ENCODE data around the gene TPST1.
"Not testable (repeated sequence)": the region's sequence is repeated elsewhere in the genome, so short reads cannot be mapped to it uniquely, and the experiment has no call there.

Gene TPST1

DNA sequence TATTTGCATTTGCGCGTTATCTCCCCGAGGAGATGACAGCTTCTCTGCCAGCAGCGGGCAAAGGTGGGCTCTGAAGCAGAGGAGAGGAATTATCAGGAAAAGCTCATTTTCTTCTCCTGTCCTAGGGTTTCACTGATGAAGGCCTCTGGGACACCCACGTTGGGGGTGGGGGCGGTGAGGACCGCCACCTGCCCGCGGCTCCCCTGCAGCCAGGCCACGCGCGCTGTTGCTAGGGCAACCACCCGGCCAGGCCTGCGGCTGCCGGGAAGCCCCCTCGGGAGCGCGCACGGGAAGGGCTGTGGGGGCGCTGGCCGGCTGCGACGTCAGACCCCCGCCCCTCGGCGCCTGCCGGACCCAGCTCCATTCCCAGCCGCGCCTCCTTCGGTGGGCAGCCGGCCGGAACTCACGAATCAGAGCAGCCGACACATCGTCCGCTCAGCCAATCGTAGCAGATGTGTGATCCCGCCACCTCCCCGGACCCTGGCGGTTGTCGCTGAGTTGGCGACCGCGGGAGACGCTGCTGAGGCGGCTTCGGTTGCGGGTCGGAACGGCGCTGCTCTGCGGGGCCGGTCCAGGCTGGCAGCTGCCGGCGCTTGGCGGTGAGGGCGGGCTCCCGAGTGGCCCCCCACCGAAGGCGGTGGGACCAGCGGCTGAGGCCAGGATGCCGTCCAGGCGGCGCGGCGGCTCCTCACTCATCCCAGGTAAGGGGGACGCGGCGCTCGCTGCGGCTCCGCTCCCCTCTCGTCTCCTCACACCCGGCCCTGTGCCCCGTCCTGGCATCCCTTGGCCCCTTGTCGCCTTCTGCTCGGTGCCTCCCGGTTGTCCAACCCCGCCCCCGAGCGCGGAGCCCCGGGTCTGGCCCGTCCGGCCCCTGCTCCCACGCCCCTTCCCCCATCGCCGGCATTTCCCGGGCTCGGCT is at the start of gene TPST1:
Gene TPST1 (plus strand): TSS at position 513 of the 919 bp plus-strand sequence. CDS start 35,092 bp downstream, outside the sequence.
- DNase-seq (ENCODE audit: low read depth): peak; percentile 70

DNA sequence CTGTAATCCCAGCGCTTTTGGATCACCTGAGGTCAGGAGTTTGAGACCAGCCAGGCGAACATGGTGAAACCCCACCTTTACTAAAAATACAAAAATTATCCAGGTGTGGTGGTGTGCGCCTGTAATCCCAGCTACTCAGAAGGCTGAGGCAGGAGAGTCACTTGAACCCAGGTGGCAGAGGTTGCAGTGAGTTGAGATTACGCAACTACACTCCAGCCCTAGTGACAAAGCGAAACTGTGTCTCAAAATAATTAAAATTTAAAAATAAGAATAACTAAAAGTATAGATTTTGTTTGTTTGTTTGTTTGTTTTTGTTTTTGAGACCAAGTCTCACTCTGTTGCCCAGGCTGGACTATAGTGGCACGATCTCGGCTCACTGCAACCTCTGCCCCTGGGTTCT is 49.1 kb upstream of the TPST1 start:
- not testable (repeated sequence) for DNase-seq (ENCODE audit: low read depth)

DNA sequence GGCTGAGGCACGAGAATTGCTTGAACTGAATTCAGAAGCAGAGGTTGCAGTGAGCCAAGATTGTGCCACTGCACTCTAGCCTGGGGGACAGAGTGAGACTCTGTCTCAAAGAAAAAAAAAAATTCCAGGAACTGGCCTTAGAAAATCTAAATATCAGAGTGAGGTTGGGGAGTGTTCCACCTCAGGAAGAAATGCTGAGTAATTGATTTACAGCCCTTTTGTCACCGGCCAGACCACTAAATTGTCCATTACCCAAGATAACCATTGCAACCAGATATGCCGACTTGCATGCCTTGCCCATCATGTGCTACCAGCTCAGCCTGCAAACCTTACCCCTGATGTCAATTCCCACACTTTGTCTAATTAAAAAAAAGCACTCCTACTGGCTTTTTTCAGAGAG is 48.1 kb upstream of the TPST1 start:
- DNase-seq (ENCODE audit: low read depth): no peak

DNA sequence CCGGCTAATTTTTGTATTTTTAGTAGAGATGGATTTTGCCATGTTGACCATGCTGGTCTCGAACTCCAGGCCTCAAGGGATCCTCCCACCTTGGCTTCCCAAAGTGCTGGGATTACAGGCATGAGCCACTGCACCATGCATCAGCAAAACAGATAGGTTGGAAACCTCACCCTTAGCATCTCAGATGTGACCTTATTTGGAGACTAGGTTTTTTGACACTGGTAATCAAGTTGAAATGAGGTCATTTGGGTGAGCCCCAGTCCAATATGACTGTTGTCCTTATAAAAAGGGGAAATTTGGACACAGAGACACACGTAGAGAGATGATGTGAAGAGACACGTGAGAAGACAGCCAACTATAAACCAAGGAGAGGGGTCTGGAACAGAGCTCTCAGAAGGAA is 42.5 kb upstream of the TPST1 start:
- DNase-seq (ENCODE audit: low read depth): no peak

DNA sequence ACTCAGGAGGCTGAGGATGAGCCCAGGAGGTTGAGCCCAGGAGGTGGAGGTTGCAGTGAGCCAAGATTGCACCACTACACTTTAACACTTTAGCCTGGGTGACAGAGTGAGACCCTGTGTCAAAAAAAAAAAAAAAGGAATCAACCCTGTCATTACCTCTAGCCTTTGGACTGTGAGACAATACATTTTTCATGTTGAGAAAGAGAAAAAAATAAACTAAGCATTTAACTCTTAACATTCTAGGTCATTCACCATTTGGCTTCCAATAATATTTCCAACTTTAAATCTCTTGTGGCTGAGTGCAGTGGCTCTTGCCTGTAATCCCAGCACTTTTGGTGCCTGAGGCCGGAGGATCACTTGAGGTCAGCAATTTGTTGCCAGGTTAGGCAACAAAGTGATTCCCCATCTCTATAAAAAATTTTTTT is 41.9 kb upstream of the TPST1 start:
- DNase-seq (ENCODE audit: low read depth): no peak

DNA sequence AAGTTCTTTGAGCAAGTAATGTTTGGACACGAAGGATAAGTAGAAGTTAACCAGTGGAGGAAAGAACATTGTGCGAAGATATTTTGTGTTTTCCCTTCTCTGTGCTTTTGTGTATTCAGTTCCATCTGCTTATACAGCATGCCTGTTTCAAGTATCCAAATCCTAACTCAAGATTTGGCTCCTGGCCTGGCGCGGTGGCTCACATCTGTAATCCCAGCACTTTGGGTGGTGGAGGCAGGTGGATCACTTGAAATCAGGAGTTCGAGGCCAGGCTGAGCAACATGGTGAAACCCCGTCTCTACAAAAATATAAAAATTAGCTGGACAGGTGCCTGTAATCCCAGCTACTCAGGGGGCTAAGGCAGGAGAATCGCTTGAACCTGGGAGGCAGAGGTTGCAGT is 40.8 kb upstream of the TPST1 start:
- no peak for DNase-seq (ENCODE audit: low read depth)

DNA sequence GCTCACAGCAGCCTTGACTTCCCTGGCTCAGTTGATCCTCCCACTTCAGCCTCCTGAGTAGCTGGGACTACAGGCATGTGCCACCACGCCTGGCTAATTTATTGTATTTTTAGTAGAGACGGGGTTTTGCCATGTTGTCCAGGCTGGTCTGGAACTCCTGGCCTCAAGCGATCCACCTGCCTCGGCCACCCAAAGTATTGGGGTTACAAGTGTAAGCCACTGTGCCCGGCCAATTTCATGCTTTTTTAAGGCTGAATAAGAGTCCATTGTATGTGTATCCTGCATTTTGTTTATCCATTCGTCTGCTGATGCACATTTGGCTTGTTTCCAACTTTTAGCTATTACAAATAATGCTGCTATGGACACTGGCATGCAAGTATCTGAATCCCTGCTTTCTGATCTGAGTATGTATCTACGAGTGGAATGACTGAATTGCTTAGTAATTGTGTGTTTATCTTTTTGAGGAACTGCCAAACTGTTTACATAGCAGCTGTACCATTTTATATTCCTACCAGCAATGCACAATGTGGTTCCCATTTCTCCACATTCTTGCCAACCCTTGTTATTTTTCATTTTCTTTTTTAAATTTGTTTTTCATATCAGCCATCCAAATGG is 37.3 kb upstream of the TPST1 start:
- DNase-seq (ENCODE audit: low read depth): peak; percentile 90

DNA sequence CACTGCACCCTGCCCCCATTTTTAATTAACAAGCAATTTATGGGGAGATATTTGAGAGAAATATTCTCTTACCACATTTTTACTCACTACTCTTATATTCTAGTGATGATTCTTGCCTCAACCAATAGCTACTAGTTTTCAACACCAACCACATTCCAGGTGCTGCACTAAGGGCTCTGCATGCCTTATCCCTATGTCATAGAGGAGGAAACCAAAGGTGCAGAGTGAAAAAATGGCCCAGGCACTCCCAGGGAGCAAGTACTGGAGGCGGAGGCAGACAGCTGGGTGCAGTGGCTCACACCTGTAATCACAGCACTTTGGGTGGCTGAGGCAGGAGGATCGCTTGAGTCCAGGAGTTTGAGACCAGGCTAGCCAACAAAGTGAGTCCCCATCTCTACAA is 35.5 kb upstream of the TPST1 start:
- DNase-seq (ENCODE audit: low read depth): no peak

DNA sequence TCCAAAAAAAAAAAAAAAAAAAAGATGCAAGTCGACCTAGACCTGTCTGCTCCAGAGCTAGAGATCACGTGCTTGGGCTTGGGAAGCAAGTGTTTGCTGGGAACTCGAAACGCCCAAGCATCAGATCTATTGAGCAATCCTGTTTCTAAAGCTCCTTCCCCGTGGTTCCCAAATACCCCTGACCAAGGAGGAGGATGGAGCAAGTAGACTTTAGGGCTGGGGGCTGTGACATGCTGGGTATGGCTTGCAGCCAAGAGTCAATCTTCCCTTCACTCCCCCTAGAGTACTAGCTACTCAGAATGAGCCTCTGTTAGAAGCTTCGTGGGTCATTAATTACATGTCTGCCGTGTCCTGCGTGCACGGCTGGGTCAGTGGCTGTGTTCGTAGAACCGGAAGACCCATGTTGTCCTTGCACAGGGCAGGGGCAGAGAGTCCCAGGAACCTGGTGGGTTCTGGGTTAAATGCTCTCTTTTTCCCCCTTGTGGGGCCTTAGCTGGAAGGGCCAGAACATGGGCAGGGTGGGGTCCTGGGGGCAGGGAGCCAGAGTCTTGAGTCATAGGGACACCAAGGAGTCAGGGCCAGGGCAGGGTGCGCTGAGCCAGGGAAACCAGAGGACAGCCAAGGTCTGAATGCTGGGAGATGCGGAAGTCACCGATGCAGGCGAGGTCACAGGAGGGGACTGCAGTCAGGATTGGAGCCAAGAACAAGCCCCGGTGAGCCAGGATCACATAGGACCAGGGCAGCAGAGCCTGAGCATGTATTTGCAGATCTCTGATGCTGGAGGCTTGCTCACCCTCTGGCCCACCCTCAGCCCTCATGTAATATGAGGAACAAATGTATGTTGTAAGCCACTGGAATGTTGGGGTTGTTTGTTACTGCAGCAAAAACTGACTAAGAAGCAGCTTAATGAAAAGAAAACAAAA is 34.6 kb upstream of the TPST1 start:
- DNase-seq (ENCODE audit: low read depth): peak; percentile 49

DNA sequence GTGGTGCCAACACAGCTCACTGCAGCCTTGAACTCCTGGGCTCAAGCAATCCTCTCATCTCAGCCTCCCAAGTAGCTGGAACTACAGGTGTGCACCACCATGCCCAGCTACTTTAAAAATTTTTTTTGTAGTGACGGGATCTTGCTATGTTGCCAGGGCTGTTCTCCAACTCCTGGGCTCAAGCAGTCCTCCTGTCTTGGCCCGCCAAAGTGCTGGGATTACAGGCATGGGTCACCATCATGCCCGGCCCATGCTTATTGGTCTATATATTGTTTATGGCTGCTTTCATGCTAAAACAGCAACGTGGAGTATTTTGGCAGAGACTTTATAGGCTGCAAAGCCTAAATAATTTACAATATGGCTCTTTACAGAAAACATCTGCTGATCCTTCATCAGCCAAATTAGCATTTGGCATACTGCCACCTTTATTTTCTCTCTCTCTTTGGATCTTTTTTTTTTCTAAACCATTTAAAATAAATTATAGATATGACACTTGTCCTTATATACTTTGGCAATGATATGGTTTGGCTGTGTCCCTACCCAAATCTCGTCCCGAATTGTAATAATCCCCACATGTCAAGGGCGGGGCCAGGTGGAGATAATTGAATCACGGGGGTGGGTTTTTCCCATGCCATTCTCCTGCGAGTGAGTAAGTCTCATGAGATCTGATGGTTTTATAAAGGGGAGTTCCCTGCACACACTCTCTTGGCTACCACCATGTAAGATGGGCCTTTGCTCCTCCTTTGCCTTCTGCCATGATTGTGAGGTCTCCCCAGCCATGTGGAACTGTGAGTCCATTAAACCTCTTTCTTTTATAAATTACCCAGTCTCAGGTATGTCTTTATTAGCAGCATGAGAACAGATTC is 32.4 kb upstream of the TPST1 start:
- DNase-seq (ENCODE audit: low read depth): not testable (repeated sequence)

DNA sequence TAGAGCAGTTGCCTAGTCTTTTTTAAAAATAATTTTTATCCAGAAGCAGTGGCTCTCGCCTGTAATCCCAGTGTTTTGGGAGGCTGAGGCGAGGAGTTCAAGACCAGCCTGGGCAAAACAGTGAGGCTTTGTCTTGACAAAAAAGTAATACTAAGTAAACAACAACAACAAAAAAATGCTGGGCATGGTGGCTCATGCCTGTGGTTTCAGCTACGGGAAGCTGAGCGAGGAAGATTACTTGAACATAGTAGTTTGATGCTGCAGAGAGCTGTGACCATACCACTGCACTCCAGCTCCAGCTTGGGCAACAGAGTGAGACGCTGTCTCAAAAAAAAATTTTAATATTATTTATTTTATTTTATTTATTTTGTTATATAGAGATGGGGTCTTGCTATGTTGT is 31.3 kb upstream of the TPST1 start:
- peak; percentile 29 for DNase-seq (ENCODE audit: low read depth)

DNA sequence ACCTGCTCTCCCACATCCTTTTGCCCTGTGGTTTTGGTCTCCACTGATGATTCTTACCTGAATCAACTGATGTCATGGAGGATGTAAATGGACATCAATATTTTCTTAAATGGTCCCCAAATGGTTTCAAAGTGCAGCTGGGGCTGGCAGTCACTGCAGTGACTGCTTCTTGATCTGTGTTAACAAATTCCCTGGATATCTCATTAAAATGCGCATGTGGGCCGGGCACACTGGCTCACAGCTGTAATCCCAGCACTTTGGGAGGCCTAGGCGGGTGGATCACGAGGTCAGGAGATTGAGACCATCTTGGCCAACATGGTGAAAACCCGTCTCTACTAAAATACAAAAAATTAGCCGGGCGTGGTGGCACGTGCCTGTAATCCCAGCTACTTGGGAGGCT is 30.1 kb upstream of the TPST1 start:
- DNase-seq (ENCODE audit: low read depth): not testable (repeated sequence)

DNA sequence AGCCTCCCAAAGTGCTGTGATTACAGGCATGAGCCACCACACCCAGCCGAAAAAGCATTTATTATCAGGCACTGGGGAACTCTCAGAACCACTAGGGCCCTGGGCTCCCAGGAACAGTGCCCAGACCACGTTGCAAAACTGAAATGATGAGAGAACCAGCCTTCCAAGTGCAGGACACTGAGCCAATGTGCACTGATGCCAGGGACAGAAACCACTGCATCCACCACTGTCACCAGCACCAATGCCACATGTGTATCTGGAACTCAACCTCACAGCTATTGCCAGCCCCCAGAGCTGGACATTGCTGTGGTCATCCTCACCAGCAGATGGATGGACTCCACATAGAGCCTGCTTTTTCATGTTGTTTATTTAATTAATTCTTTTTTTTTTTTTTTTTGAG is 28.2 kb upstream of the TPST1 start:
- DNase-seq (ENCODE audit: low read depth): no peak

DNA sequence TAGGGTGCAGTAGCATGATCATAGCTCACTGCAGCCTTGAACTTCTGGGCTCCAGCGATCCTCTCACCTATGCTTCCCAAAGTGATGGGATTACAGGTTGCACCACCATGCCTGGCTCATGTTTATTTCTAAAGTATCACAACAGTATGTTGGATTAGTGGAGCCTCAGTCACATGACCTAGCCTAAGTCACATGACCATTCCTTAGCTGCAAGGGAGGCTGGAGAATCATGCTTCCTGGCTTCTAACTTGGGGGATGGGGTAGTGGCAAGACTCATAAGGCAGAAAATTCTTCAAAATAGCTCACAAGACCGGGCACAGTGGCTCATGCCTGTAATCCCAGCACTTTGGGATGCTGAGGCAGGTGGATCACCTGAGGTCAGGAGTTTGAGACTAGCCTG is 26.9 kb upstream of the TPST1 start:
- DNase-seq (ENCODE audit: low read depth): no peak

DNA sequence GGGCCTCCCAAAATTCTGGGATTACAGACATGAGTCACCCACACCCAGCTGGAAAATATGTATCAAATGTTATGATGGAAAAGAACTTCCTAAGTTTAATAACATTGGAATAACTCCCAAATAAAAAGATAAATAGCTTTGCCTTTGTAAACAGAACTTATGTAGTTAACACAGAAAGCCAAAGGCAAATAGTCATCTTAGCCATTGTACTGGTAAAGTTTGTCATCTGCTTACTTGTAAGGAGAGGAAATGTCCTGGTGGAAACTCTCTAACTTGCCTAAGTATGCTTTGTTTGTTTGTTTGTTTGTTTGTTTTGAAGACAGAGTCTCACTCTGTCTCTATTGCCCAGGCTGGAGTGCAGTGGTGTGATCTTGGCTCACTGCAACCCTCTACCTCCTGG is 23.8 kb upstream of the TPST1 start:
- no peak for DNase-seq (ENCODE audit: low read depth)

DNA sequence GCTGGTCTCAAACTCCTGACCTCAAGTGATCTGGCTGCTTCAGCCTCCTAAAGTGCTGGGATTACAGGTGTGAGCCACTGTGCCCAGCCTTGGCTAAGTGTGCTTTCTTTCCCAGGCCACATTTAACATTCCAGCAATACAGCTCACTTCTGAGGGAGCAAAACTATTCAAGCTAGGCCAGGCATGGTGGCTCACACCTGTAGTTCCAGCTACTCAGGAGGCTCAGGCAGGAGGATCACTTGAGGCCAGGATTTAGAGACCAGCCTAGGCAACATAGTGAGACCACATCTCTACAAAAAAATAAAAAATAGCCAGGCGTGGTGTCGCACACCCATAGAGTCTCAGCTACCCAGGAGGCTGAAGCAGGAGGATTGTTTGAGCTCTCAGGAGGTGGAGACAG is 23.3 kb upstream of the TPST1 start:
- no peak for DNase-seq (ENCODE audit: low read depth)

DNA sequence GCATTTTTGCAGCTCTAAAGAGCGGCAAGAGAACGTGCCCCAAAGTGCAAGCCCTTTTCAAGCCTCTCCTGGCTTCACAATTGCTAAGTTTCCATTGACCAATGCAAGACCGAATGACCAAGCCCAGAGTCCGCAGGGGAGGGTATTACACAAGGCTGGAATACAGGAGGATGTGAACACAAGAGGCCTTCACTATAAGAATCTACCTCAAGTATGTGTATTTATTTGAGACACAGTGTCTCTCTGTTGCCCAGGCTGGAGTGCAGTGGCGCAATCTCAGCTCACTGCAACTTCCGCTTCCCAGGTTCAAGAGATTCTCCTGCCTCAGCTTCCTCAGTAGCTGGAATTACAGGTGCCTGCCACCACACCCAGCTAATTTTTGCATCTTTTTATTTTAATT is 22.2 kb upstream of the TPST1 start:
- DNase-seq (ENCODE audit: low read depth): peak; percentile 45

DNA sequence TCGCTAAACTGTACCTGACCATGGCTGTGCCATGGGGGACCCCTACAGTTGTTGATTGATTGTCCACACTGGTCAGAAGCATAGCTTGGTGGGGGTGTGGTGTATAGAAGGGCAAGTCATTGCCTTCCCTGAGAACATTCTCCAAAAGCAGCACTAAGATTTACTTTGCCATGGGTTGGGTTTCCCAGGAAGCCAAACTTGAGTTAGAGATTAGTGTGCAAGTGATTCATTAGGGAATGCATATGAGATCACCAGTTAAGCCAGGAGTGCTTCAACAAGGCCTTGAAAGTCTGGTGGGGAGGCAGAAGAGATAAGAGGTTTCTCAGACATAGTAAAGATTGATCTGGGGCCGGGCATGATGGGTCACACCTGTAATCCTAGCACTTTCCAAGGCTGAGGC is 21.4 kb upstream of the TPST1 start:
- DNase-seq (ENCODE audit: low read depth): peak; percentile 96

DNA sequence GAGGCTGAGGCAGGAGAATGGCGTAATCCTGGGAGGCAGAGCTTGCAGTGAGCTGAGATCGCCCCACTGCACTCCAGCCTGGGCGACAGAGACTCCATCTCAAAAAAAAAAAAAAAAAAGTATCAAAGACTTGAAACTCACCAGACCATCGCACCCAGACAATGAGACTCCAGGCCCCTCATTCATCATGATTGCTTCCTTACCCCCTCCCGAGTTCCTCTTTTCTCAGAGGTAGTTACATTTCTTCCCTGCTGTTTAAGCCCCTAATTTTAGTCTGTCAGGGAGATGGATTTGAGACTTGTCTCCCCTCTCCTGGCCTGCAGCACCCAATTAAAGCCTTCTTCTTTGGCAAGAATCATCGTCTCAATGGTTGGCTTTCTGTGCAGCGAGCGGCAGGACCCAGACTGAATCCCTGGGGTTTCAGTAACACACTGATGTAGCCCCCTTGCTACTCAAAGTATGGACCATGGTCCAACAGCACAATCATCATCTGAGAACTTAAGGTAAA is 19.4 kb upstream of the TPST1 start:
- no peak for DNase-seq (ENCODE audit: low read depth)

DNA sequence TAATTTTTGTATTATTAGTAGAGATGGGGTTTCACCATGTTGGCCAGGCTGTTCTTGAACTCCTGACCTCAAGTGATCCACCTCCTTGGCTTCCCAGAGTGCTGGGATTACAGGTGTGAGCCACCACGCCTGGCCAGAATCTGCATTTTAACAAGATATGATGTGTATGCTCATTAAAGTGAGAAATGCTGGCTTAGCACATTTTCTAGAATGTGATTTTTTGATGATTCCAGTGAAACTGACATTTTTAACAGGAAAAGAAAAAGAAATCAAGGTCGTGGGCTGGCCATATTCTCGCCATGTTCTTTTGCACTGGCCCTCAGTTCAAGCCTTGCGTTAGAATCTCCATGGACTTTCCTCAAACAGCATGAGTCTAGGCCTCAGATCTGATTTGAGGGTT is 18.1 kb upstream of the TPST1 start:
- no peak for DNase-seq (ENCODE audit: low read depth)

DNA sequence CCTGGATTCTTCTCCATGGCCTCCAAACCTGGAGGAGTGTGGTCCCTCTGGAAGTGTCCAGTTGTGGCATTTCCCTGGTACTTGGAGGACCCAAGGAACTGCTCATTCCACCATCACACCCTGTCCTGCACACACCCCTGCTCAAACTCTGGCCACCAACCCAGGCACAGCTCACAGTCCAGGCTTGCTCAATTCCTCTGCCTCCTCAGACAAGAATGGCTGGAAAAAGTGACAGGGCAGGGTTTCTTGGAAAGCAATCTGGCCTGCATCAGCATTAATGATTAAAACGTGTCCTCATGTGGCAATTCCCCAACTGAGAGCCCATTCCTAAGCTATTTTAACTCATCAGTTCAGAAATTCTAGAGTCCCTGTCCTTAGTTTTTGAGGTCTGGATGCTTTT is 17.2 kb upstream of the TPST1 start:
- DNase-seq (ENCODE audit: low read depth): peak; percentile 47

Data from iris pigment epithelial cell (primary cell).